ENCODE measurements around the gene SORCS3. TPM values are rescaled to one million over a fixed set of nuclear protein-coding genes. Genes with fewer than 3 reads are reported as not detected.

Gene SORCS3
- total and polyA plus RNA-seq, 4 donors, result 0.93 TPM; not detected in 3

GRCh38 chr10:105010411-105011121 is 369.5 kb downstream of the SORCS3 start:
- DNase-seq (ENCODE audit: low spot score), result no peak
- WGBS, result 71% methylated on average over 2 of the region's 2 CpGs
- Histone ChIP-seq H3K4me3 (ENCODE audit: low read depth in 1 of 3, low read length in 3 of 3) (no peak overlapping the region), H3K27me3 (ENCODE audit: control insufficient read depth in 4 of 4, insufficient read depth in 4 of 4, low read length in 3 of 4) (no peaks in the 10 kb centered on the region), H3K9me3 (ENCODE audit: control insufficient read depth in 4 of 4, low read length in 3 of 4) (no peaks in the 10 kb centered on the region), H3K27ac (ENCODE audit: low read depth in 1 of 2, low read length in 2 of 2) (no peak overlapping the region), H3K4me1 (ENCODE audit: control insufficient read depth in 4 of 4, insufficient read depth in 4 of 4, low read length in 3 of 4) (no peaks in the 10 kb centered on the region), H3K9ac (ENCODE audit: low read depth in 1 of 2, low read length in 2 of 2) (no peak overlapping the region), H3K36me3 (ENCODE audit: control insufficient read depth in 4 of 4, insufficient read depth in 3 of 4, low read depth in 1 of 4, low read length in 3 of 4) (no peaks in the 10 kb centered on the region)
- TF ChIP-seq NR2F2 (IDR thresholded peaks at IDR 0.05) (no peak), YY1 (IDR thresholded peaks at IDR 0.05) (no peak), TAF1 (conservative IDR thresholded peaks at IDR 0.05) (no peak), RAD21 (IDR thresholded peaks at IDR 0.05) (no peak), FOXA2 (IDR thresholded peaks at IDR 0.05) (no peak), FOXA1 (IDR thresholded peaks at IDR 0.05) (no peak), EGR1 (IDR thresholded peaks at IDR 0.05; ENCODE audit: low read depth in 2 of 2) (no peak), SP1 (IDR thresholded peaks at IDR 0.05) (no peak), REST (IDR thresholded peaks at IDR 0.05) (no peak), HNF4G (IDR thresholded peaks at IDR 0.05) (no peak), JUND (IDR thresholded peaks at IDR 0.05) (no peak), MAX (IDR thresholded peaks at IDR 0.05) (no peak), RXRA (IDR thresholded peaks at IDR 0.05) (no peak), GABPA (IDR thresholded peaks at IDR 0.05 in 1 of 2, conservative IDR thresholded peaks at IDR 0.05 in 1 of 2) (no peak), HNF4A (conservative IDR thresholded peaks at IDR 0.05) (no peak)
- TF ChIP-seq, protein P1, sequence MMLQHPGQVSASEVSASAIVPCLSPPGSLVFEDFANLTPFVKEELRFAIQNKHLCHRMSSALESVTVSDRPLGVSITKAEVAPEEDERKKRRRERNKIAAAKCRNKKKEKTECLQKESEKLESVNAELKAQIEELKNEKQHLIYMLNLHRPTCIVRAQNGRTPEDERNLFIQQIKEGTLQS (IDR thresholded peaks at IDR 0.05), result no peak
- TF ChIP-seq, protein P2, sequence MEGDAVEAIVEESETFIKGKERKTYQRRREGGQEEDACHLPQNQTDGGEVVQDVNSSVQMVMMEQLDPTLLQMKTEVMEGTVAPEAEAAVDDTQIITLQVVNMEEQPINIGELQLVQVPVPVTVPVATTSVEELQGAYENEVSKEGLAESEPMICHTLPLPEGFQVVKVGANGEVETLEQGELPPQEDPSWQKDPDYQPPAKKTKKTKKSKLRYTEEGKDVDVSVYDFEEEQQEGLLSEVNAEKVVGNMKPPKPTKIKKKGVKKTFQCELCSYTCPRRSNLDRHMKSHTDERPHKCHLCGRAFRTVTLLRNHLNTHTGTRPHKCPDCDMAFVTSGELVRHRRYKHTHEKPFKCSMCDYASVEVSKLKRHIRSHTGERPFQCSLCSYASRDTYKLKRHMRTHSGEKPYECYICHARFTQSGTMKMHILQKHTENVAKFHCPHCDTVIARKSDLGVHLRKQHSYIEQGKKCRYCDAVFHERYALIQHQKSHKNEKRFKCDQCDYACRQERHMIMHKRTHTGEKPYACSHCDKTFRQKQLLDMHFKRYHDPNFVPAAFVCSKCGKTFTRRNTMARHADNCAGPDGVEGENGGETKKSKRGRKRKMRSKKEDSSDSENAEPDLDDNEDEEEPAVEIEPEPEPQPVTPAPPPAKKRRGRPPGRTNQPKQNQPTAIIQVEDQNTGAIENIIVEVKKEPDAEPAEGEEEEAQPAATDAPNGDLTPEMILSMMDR (IDR thresholded peaks at IDR 0.05; ENCODE audit: low read depth, low read length, missing input control), result no peak
- TF ChIP-seq, protein P3, sequence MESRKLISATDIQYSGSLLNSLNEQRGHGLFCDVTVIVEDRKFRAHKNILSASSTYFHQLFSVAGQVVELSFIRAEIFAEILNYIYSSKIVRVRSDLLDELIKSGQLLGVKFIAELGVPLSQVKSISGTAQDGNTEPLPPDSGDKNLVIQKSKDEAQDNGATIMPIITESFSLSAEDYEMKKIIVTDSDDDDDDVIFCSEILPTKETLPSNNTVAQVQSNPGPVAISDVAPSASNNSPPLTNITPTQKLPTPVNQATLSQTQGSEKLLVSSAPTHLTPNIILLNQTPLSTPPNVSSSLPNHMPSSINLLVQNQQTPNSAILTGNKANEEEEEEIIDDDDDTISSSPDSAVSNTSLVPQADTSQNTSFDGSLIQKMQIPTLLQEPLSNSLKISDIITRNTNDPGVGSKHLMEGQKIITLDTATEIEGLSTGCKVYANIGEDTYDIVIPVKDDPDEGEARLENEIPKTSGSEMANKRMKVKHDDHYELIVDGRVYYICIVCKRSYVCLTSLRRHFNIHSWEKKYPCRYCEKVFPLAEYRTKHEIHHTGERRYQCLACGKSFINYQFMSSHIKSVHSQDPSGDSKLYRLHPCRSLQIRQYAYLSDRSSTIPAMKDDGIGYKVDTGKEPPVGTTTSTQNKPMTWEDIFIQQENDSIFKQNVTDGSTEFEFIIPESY (IDR thresholded peaks at IDR 0.05), result no peak
